Measurements from ENCODE around the gene DHX16. TPM values are rescaled to one million over a fixed set of nuclear protein-coding genes. Genes with fewer than 3 reads are reported as not detected.

DHX16 gene
- total RNA-seq, 1 donor from 2014 or later: 27.4 TPM

DNA sequence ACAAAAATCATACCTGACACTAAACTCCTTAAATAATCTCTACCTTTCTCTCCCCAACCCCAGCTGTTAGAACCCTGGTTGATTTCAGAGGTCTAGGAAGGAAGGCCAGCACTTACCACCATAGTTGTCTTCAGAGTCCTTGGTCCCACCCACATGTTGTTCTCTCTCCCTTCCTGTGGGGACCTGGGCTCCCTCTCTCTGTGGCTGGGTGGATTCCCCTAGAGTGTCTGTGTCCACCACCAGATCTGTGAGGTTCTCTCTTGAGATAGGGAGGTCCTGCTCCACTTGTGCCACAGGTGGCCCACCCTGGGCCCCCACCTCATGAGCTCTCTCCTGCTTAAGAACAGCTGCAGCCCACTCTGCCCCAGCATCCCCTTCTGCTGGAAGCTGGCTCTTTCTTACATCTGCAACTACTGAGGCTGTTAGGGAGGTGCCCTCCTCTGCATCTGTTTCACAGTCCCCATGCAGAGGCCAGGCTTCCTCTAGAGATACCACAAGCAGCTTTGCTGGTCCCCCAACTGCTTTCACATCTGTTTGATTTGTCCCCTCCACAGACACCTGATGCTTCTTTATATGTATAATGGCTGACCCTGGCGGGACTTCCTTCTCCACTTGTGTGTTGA lies 39.1 kb upstream of the DHX16 start:
- intact Hi-C loops (cut with DNase I): no loop called here
- TF ChIP-seq, protein P1, sequence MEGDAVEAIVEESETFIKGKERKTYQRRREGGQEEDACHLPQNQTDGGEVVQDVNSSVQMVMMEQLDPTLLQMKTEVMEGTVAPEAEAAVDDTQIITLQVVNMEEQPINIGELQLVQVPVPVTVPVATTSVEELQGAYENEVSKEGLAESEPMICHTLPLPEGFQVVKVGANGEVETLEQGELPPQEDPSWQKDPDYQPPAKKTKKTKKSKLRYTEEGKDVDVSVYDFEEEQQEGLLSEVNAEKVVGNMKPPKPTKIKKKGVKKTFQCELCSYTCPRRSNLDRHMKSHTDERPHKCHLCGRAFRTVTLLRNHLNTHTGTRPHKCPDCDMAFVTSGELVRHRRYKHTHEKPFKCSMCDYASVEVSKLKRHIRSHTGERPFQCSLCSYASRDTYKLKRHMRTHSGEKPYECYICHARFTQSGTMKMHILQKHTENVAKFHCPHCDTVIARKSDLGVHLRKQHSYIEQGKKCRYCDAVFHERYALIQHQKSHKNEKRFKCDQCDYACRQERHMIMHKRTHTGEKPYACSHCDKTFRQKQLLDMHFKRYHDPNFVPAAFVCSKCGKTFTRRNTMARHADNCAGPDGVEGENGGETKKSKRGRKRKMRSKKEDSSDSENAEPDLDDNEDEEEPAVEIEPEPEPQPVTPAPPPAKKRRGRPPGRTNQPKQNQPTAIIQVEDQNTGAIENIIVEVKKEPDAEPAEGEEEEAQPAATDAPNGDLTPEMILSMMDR (IDR thresholded peaks at IDR 0.05): no peak
- Histone ChIP-seq H3K4me3 (no peak overlapping the region), H3K9me3 (no peaks in the 10 kb centered on the region), H3K4me1 (peaks cover 10% of the 10 kb centered on the region), H3K27ac (no peak overlapping the region), H3K27me3 (no peaks in the 10 kb centered on the region), H3K36me3 (peaks cover 74% of the 10 kb centered on the region)
- no peak for DNase-seq
- no peak for ATAC-seq

DNA sequence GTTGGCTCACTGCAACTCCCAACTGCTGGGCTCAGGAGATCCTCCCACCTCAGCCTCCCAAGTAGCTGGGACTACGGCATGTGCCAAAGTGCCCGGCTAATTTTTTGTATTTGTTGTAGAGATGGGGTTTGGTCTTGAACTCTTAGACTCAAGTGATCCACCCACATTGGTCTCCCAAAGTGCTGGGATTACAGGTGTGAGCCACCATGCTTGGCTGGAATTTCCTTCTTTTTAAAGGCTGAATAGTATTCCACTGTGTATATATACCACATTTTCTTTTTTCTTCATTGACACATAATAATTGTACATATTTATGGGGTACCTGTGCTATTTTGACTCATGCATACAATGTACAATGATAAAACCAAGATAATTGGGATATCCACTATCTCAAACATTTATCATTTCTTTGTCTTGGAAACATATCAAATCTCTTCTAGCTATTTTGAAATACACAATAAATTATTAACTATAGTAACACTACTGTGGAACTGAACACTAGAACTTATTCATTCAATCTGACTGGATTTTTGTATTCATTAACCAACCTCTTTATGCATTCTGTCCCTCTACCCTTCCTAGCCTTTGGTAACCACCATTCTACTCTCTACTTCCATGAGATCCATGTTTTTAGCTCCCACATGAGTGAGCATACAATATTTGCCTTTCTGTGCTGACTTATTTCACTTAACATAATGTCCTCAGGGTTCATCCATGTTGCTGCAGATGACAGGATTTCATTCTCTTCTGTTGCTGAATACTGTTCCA lies 36.5 kb upstream of the DHX16 start:
- ATAC-seq (no peak), DNase-seq (no peak)
- no peak overlapping the region for H3K4me3 ChIP-seq
- intact Hi-C loops (cut with DNase I): no loop called here
- no peaks in the 10 kb centered on the region for H3K9me3 ChIP-seq
- H3K27me3 ChIP-seq: no peaks in the 10 kb centered on the region
- no peak overlapping the region for H3K27ac ChIP-seq
- peaks cover 80% of the 10 kb centered on the region for H3K36me3 ChIP-seq
- H3K4me1 ChIP-seq: no peaks in the 10 kb centered on the region
- TF ChIP-seq, protein P1 (IDR thresholded peaks at IDR 0.05): no peak

DNA sequence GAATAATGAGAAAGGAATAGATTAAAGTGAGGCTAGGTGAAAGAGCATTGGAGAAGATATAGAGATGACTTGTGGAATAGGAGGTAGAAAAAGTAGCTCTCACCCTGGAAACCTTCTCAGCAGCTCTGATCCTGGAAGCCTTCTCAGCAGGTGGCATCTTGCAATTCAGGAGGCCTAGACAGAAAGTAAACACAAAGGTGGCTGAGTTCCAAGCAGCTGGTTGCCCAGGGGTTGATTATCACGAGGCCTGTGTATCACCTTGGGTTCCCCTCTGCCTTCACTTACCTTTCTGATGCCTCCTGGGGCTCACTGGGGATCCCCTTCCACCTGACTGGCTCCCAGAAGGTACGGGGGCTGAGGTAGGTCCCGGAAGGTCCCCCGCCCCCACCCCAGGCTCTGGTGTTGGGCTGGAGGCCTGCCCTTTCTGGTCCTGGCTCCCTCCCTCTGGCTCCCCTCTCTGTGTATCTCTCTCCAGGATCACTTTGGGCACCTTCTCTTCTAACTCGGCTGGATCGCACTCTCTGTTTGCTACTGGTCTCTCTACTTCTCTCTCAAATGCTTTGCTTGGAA lies 34.6 kb upstream of the DHX16 start:
- Histone ChIP-seq H3K4me3 (no peak overlapping the region), H3K9me3 (no peaks in the 10 kb centered on the region), H3K27ac (no peak overlapping the region), H3K4me1 (no peaks in the 10 kb centered on the region), H3K27me3 (no peaks in the 10 kb centered on the region), H3K36me3 (peaks cover 70% of the 10 kb centered on the region)
- intact Hi-C loops (cut with DNase I): no loop called here
- TF ChIP-seq, protein P1 (IDR thresholded peaks at IDR 0.05): no peak
- ATAC-seq (no peak), DNase-seq (no peak)

DNA sequence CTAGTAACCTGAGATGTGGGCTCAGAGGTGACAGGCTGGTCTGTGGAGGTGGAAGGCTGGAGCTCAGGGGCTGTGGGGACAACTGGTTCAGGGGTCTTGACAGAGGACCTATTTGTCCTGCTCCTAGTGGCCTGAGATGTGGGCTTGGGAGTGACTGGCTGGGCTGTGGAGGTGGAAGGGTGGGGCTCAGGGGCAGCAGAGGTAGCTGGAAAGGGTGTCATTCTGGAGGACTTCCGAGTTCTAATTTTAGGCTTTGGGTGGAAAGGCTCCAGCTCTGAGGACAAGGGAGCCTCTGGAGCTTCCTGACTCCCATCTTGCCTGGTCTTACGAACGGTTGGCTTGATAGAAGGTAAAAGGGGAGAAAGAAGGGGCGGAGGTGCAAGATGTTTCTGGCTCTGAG lies 32.8 kb upstream of the DHX16 start:
- TF ChIP-seq, protein P1 (IDR thresholded peaks at IDR 0.05): no peak
- H3K4me3 ChIP-seq: no peak overlapping the region
- H3K36me3 ChIP-seq: peaks cover 61% of the 10 kb centered on the region
- no peaks in the 10 kb centered on the region for H3K27me3 ChIP-seq
- ATAC-seq (no peak), DNase-seq (no peak)
- H3K9me3 ChIP-seq: no peaks in the 10 kb centered on the region
- H3K4me1 ChIP-seq: no peaks in the 10 kb centered on the region
- H3K27ac ChIP-seq: no peak overlapping the region
- intact Hi-C loops (cut with DNase I): no loop called here

DNA sequence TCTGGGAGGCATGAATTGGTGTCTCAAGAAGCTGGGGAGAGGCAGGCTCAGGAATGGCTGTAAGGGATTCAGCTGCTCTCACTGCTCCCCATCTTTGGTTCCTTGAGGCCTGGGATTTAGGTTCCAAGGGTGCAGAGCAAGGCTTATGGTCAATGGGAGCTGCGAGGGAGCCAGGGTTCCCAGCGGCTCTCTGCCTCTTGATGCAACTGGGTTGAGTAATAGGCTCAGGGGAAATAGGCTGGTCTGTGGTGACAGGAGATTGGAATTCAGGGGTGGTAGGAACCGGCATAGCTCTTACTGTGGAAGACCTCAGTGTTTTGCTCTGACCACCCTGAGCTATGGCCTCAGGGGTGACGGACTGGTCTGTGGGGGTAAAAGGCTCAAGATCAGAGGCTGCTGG lies 31.0 kb upstream of the DHX16 start:
- no peaks in the 10 kb centered on the region for H3K27me3 ChIP-seq
- TF ChIP-seq, protein P1 (IDR thresholded peaks at IDR 0.05): no peak
- H3K36me3 ChIP-seq: peaks cover 44% of the 10 kb centered on the region
- no peaks in the 10 kb centered on the region for H3K9me3 ChIP-seq
- no peak overlapping the region for H3K27ac ChIP-seq
- peak; percentile 44 for DNase-seq
- intact Hi-C loops (cut with DNase I): no loop called here
- ATAC-seq: peak; percentile 58
- H3K4me3 ChIP-seq: no peak overlapping the region
- H3K4me1 ChIP-seq: no peaks in the 10 kb centered on the region

Measured in upper lobe of right lung (tissue), 1 donor.